ENCODE data around the gene TMEM135.
"Not testable (repeated sequence)": the region's sequence is repeated elsewhere in the genome, so short reads cannot be mapped to it uniquely, and the experiment has no call there.

The TMEM135 gene

DNA sequence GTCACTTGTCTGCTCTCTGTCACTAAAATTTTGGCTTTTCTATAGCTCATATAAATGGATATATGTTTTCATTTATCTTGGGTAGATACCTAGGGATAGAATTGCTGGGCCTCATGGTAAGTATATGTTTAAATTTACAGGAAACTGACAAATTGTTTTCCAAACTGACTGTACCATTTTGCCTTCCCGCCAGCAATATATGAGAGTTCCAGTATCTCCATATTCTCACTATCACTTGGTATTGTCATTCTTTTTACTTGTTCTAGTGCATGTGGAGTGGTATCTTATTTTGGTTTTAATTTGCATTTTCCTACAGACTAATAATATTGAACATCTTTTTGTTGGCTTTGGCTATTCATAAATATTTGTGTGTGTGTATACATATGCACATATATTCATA lies 101.7 kb downstream of the TMEM135 start:
- DNase-seq (ENCODE audit: low read depth), result no peak
- TF ChIP-seq CTCF (IDR thresholded peaks at IDR 0.05; ENCODE audit: low read length, missing control alignments), result no peak
- no peak overlapping the region for H3K4me3 ChIP-seq (replicated peaks; ENCODE audit: low read depth, low read length)

- DNase-seq (ENCODE audit: low read depth), result no peak
- no peak for TF ChIP-seq CTCF (IDR thresholded peaks at IDR 0.05; ENCODE audit: low read length, missing control alignments)
- H3K4me3 ChIP-seq (replicated peaks; ENCODE audit: low read depth, low read length), result no peak overlapping the region
Observed at GRCh38 chr11:87141322-87141721, 103.6 kb downstream of the TMEM135 start.

- TF ChIP-seq CTCF (IDR thresholded peaks at IDR 0.05; ENCODE audit: low read length, missing control alignments), result no peak
- no peak for DNase-seq (ENCODE audit: low read depth)
- H3K4me3 ChIP-seq (replicated peaks; ENCODE audit: low read depth, low read length), result no peak overlapping the region
Observed at GRCh38 chr11:87141980-87142514, 104.3 kb downstream of the TMEM135 start.

- DNase-seq (ENCODE audit: low read depth), result no peak
- TF ChIP-seq CTCF (IDR thresholded peaks at IDR 0.05; ENCODE audit: low read length, missing control alignments), result no peak
- H3K4me3 ChIP-seq (replicated peaks; ENCODE audit: low read depth, low read length), result no peak overlapping the region
Observed at GRCh38 chr11:87142594-87142993, 104.9 kb downstream of the TMEM135 start.

GRCh38 chr11:87143641-87144040 lies 105.9 kb downstream of the TMEM135 start:
- no peak overlapping the region for H3K4me3 ChIP-seq (replicated peaks; ENCODE audit: low read depth, low read length)
- no peak for TF ChIP-seq CTCF (IDR thresholded peaks at IDR 0.05; ENCODE audit: low read length, missing control alignments)
- no peak for DNase-seq (ENCODE audit: low read depth)

GRCh38 chr11:87144252-87144651 lies 106.5 kb downstream of the TMEM135 start:
- no peak for DNase-seq (ENCODE audit: low read depth)
- no peak for TF ChIP-seq CTCF (IDR thresholded peaks at IDR 0.05; ENCODE audit: low read length, missing control alignments)

GRCh38 chr11:87148749-87149148 lies 111.0 kb downstream of the TMEM135 start:
- no peak for DNase-seq (ENCODE audit: low read depth)
- H3K4me3 ChIP-seq (replicated peaks; ENCODE audit: low read depth, low read length), result no peak overlapping the region
- TF ChIP-seq CTCF (IDR thresholded peaks at IDR 0.05; ENCODE audit: low read length, missing control alignments), result no peak

More at GRCh38 chr11:87144252-87144651, 106.5 kb downstream of the TMEM135 start:
- H3K4me3 ChIP-seq (replicated peaks; ENCODE audit: low read depth, low read length), result no peak overlapping the region

GRCh38 chr11:87149782-87150181 lies 112.0 kb downstream of the TMEM135 start:
- not testable (repeated sequence) for H3K4me3 ChIP-seq (replicated peaks; ENCODE audit: low read depth, low read length); DNase-seq (ENCODE audit: low read depth)
